Upper lobe of left lung (tissue), 6 donors: ENCODE measurements around the gene PCK2. TPM values are rescaled to one million over a fixed set of nuclear protein-coding genes. Genes with fewer than 3 reads are reported as not detected.

Experiments used
- ATAC-seq, 2 donors: fragments of 200-7000 bp; cut with Tn5 transposase; one replicate each; pipeline ENCODE4 v1.9.1; 2022; ENCODE audit warnings: mild to moderate bottlenecking in 2 of 2, moderate library complexity in 2 of 2; ENCODE audit not compliant: low FRiP score in 2 of 2
- DNase-seq, 2 donors: peaks; one replicate each; pipeline ENCODE4 v3.0.0-alpha.2; 2019 to 2020
- H3K27ac ChIP-seq, 4 donors: fragments of 200-600 bp; sonication (generic); one replicate each; pipeline ENCODE4 v1.5.1; 2016 to 2019
- H3K27me3 ChIP-seq, 4 donors: fragments of 200-600 bp; sonication (generic); one replicate each; pipeline ENCODE4 v1.5.1; 2017 to 2019
- H3K36me3 ChIP-seq, 4 donors: fragments of 200-600 bp; sonication (generic); one replicate each; pipeline ENCODE4 v1.5.1; 2016 to 2019
- H3K4me1 ChIP-seq, 4 donors: fragments of 200-600 bp; sonication (generic); one replicate each; pipeline ENCODE4 v1.5.1; 2018 to 2019
- H3K4me3 ChIP-seq, 4 donors: fragments of 200-600 bp; sonication (generic); one replicate each; pipeline ENCODE4 v1.5.1; 2017 to 2019; ENCODE audit warnings: mild to moderate bottlenecking in 2 of 4, moderate library complexity in 1 of 4
- H3K9me3 ChIP-seq, 4 donors: fragments of 200-600 bp; sonication (generic); one replicate each; pipeline ENCODE4 v1.5.1; 2018 to 2019
- CTCF ChIP-seq, 6 experiments: fragments of 450-650 bp in 4 of 6; fragments of 200-600 bp in 2 of 6; sonication (generic) in 2 of 6; IDR thresholded peaks; one replicate each; pipeline ENCODE4 v1.5.1; 2016 to 2019; ENCODE audit warnings: antibody characterized with exemption in 6 of 6
- EP300 ChIP-seq, 4 donors: sonication (generic); formaldehyde crosslinking; IDR thresholded peaks; one replicate each; pipeline ENCODE4 v1.5.1; 2017; ENCODE audit warnings: antibody characterized with exemption in 4 of 4, control low read depth in 2 of 4
- POLR2A ChIP-seq, 4 donors: fragments of 450-650 bp; IDR thresholded peaks; one replicate each; pipeline ENCODE4 v1.5.1; 2016 to 2017; ENCODE audit warnings: antibody characterized with exemption in 4 of 4, mild to moderate bottlenecking in 2 of 4
- POLR2AphosphoS5 ChIP-seq, 2 donors: sonication (generic); formaldehyde crosslinking; IDR thresholded peaks; one replicate each; pipeline ENCODE4 v1.5.1; 2017; ENCODE audit warnings: antibody characterized with exemption in 2 of 2
- WGBS, 2 donors: methylation state at CpG; one replicate each; pipeline ENCODE4 v1.1.5; 2017 to 2018; 5-methylcytosine and 5-hydroxymethylcytosine counted together
- total RNA-seq, 6 donors: library from RNA; depleted of rRNA in 4 of 6; stranded (reverse); fragments of >200 nt in 4 of 6; gene quantifications; one replicate each; pipeline versions ENCODE4 v1.1.0 to v1.2.1, GENCODE V29; 2016 to 2021
- donor health status: DM: no; HTN: no; CAD: no; lungs with moderate emphysema.
- donor health status: DM: no; HTN: yes; CAD: no; lungs with severe emphysema.

Gene PCK2
- total RNA-seq, 6 donors from 2014 or later = 27.2 to 70.3 (median 34.9) TPM

- H3K36me3 ChIP-seq = no peaks in the 10 kb centered on the region
- H3K27ac ChIP-seq = no peak overlapping the region
- H3K4me3 ChIP-seq = no peak overlapping the region
- no peak for DNase-seq
- peaks cover 0 to 3% (median 0%) of the 10 kb centered on the region in 4 donors for H3K4me1 ChIP-seq
- 92 to 97% methylated on average over 7 of the region's 7 CpGs for WGBS, 2 donors
- TF ChIP-seq CTCF (IDR thresholded peaks at IDR 0.05) (no peak), POLR2AphosphoS5 (IDR thresholded peaks at IDR 0.05) (no peak), EP300 (IDR thresholded peaks at IDR 0.05) (no peak), POLR2A (IDR thresholded peaks at IDR 0.05) (no peak)
- no peaks in the 10 kb centered on the region for H3K9me3 ChIP-seq
- no peak for ATAC-seq
- H3K27me3 ChIP-seq = no peaks in the 10 kb centered on the region
These were observed 32.9 kb upstream of the PCK2 start for GRCh38 chr14:24060984-24061913.

- ATAC-seq = no peak
- Histone ChIP-seq H3K27ac (no peak overlapping the region), H3K9me3 (no peaks in the 10 kb centered on the region), H3K27me3 (no peaks in the 10 kb centered on the region), H3K36me3 (no peaks in the 10 kb centered on the region), H3K4me1 (peaks cover 0 to 3% (median 0%) of the 10 kb centered on the region in 4 donors), H3K4me3 (no peak overlapping the region)
- DNase-seq = no peak
- WGBS, 2 donors = 91 to 93% methylated on average over 12 to 13 of the region's 14 CpGs
- no peak for TF ChIP-seq CTCF (IDR thresholded peaks at IDR 0.05)
- no peak for TF ChIP-seq EP300 (IDR thresholded peaks at IDR 0.05)
- no peak for TF ChIP-seq POLR2A (IDR thresholded peaks at IDR 0.05)
- TF ChIP-seq POLR2AphosphoS5 (IDR thresholded peaks at IDR 0.05) = no peak
These were observed 31.7 kb upstream of the PCK2 start for GRCh38 chr14:24062216-24062980.

GRCh38 chr14:24063263-24063836 lies 30.8 kb upstream of the PCK2 start:
- no peak overlapping the region for H3K4me3 ChIP-seq
- H3K9me3 ChIP-seq = no peaks in the 10 kb centered on the region
- no peak for ATAC-seq
- TF ChIP-seq CTCF (IDR thresholded peaks at IDR 0.05) = no peak
- TF ChIP-seq EP300 (IDR thresholded peaks at IDR 0.05) = no peak
- TF ChIP-seq POLR2AphosphoS5 (IDR thresholded peaks at IDR 0.05) = no peak
- TF ChIP-seq POLR2A (IDR thresholded peaks at IDR 0.05) = no peak
- no peak for DNase-seq
- peaks cover 0 to 3% (median 0%) of the 10 kb centered on the region in 4 donors for H3K4me1 ChIP-seq
- no peaks in the 10 kb centered on the region for H3K36me3 ChIP-seq
- no peaks in the 10 kb centered on the region for H3K27me3 ChIP-seq
- no peak overlapping the region for H3K27ac ChIP-seq
- 79 to 100% methylated on average over 2 to 4 of the region's 4 CpGs for WGBS, 2 donors

GRCh38 chr14:24064091-24064795 lies 29.9 kb upstream of the PCK2 start:
- H3K27me3 ChIP-seq = no peaks in the 10 kb centered on the region
- H3K4me1 ChIP-seq = no peaks in the 10 kb centered on the region
- DNase-seq (no peak), ATAC-seq (no peak)
- H3K4me3 ChIP-seq = no peak overlapping the region
- H3K27ac ChIP-seq = no peak overlapping the region
- 83 to 85% methylated on average over 7 of the region's 7 CpGs for WGBS, 2 donors
- H3K36me3 ChIP-seq = no peaks in the 10 kb centered on the region
- no peaks in the 10 kb centered on the region for H3K9me3 ChIP-seq
- no peak for TF ChIP-seq CTCF (IDR thresholded peaks at IDR 0.05)
- TF ChIP-seq EP300 (IDR thresholded peaks at IDR 0.05) = no peak
- TF ChIP-seq POLR2AphosphoS5 (IDR thresholded peaks at IDR 0.05) = no peak
- no peak for TF ChIP-seq POLR2A (IDR thresholded peaks at IDR 0.05)
